B cell (primary cell): Measurements from ENCODE around the gene CHEK2. TPM values are rescaled to one million over a fixed set of nuclear protein-coding genes. Genes with fewer than 3 reads are reported as not detected.

Experiments
- ATAC-seq: fragments of 200-7000 bp; cut with Tn5 transposase; one replicate; pipeline ENCODE4 v1.10.0; 2021; ENCODE audit warnings: low read depth, mild to moderate bottlenecking, moderate number of reproducible peaks, moderate library complexity
- CTCF ChIA-PET: fragments of 350-600 bp; sonication (Branson Sonifier 250); formaldehyde crosslinking; loops from one replicate; lab custom pipeline; 2021; ENCODE audit warnings: antibody characterized with exemption, inconsistent platforms; lab: Charles Lee
- POLR2A ChIA-PET: fragments of 350-600 bp; sonication (Branson Sonifier 250); formaldehyde crosslinking; loops from one replicate; lab custom pipeline; 2021; ENCODE audit warnings: antibody characterized with exemption; lab: Charles Lee
- DNase-seq: peaks from one replicate; pipeline ENCODE4 v3.0.0; 2013
- H2AFZ ChIP-seq: 2 replicates; pipeline ENCODE4 v1.6.1; 2012; ENCODE audit warnings: mild to moderate bottlenecking, low read depth, low read length; ENCODE audit not compliant: insufficient read depth, poor library complexity, severe bottlenecking
- H3K27ac ChIP-seq, 2 donors: 1 replicate in 1 of 2; 2 replicates in 1 of 2; pipeline ENCODE4 v1.5.1; 2012 to 2013; ENCODE audit warnings: low read length in 2 of 2, mild to moderate bottlenecking in 2 of 2, moderate library complexity in 1 of 2
- H3K27me3 ChIP-seq, 4 experiments: fragments of 200-600 bp in 1 of 4; sonication (generic) in 1 of 4; replicated peaks in 1 of 4; 1 replicate in 2 of 4; 2 replicates in 2 of 4; pipeline versions ENCODE4 v1.6.1 to v1.7.0; 2013 to 2016; ENCODE audit warnings: low read length in 3 of 4, mild to moderate bottlenecking in 2 of 4, mixed read lengths in 1 of 4, moderate library complexity in 1 of 4; ENCODE audit not compliant: insufficient read depth in 4 of 4, control insufficient read depth in 3 of 4; ENCODE audit errors: control extremely low read depth in 1 of 4
- H3K36me3 ChIP-seq, 2 experiments: replicated peaks in 1 of 2; 1 replicate in 1 of 2; 2 replicates in 1 of 2; pipeline versions ENCODE4 v1.6.1 to v1.7.1; 2013; ENCODE audit warnings: low read length in 1 of 2; ENCODE audit not compliant: insufficient read depth in 2 of 2, control insufficient read depth in 1 of 2; ENCODE audit errors: control extremely low read depth in 1 of 2, extremely low read depth in 1 of 2
- H3K4me1 ChIP-seq, 2 donors: fragments of 200-600 bp in 1 of 2; sonication (generic) in 1 of 2; 1 replicate in 1 of 2; 2 replicates in 1 of 2; pipeline versions ENCODE4 v1.5.1 to v1.6.1; 2013 to 2017; ENCODE audit warnings: low read length in 2 of 2; ENCODE audit not compliant: control insufficient read depth in 2 of 2, insufficient read depth in 2 of 2
- H3K4me2 ChIP-seq: replicated peaks from 2 replicates; pipeline ENCODE3; 2012; ENCODE audit warnings: mild to moderate bottlenecking, low read depth, low read length; ENCODE audit not compliant: poor library complexity, severe bottlenecking
- H3K4me3 ChIP-seq, 5 experiments: fragments of 200-600 bp in 1 of 5; sonication (generic) in 1 of 5; 1 replicate in 3 of 5; 2 replicates in 2 of 5; pipeline versions ENCODE4 v1.5.1 to v1.7.0; 2011 to 2016; ENCODE audit warnings: low read length in 4 of 5, mild to moderate bottlenecking in 4 of 5, low read depth in 2 of 5, control low read depth in 1 of 5, moderate library complexity in 1 of 5; ENCODE audit not compliant: insufficient read depth in 1 of 5; ENCODE audit errors: control extremely low read depth in 1 of 5, extremely low read depth in 1 of 5
- H3K79me2 ChIP-seq: fragments of 200-600 bp; sonication (generic); one replicate; pipeline ENCODE4 v1.6.0; 2016; ENCODE audit warnings: low read length; ENCODE audit not compliant: control insufficient read depth, insufficient read depth
- H3K9ac ChIP-seq: fragments of 200-600 bp; sonication (generic); 2 replicates; pipeline ENCODE4 v1.6.1; 2017; ENCODE audit warnings: mild to moderate bottlenecking, low read length, moderate library complexity
- H3K9me3 ChIP-seq, 3 donors: one replicate each; pipeline versions ENCODE4 v1.6.1 to v1.7.1; 2013; ENCODE audit warnings: low read length in 2 of 3; ENCODE audit not compliant: control insufficient read depth in 2 of 3, insufficient read depth in 1 of 3; ENCODE audit errors: control extremely low read depth in 1 of 3
- H4K20me1 ChIP-seq: 2 replicates; pipeline ENCODE4 v1.6.0; 2012; ENCODE audit warnings: mild to moderate bottlenecking, low read length; ENCODE audit not compliant: insufficient read depth, control insufficient read depth, poor library complexity, severe bottlenecking
- H3K27ac Mint-ChIP-seq: one replicate; pipeline ENCODE4 v1.8.0; 2021; ENCODE audit warnings: mixed read lengths
- H3K27me3 Mint-ChIP-seq: one replicate; pipeline ENCODE4 v1.8.0; 2021; ENCODE audit warnings: mixed read lengths
- H3K4me1 Mint-ChIP-seq: one replicate; pipeline ENCODE4 v1.8.0; 2021; ENCODE audit warnings: mixed read lengths
- H3K4me3 Mint-ChIP-seq: one replicate; pipeline ENCODE4 v1.8.0; 2021; ENCODE audit warnings: mixed read lengths
- H3K9me3 Mint-ChIP-seq: one replicate; pipeline ENCODE4 v1.8.0; 2022; ENCODE audit warnings: mixed read lengths; ENCODE audit not compliant: insufficient read depth
- CTCF ChIP-seq: fragments of 200-600 bp; IDR thresholded peaks from one replicate; pipeline ENCODE4 v1.8.0; 2022; ENCODE audit warnings: antibody characterized with exemption, mild to moderate bottlenecking
- EZH2 ChIP-seq: IDR thresholded peaks from 2 replicates; pipeline ENCODE4 v1.6.1; 2012; ENCODE audit warnings: borderline replicate concordance, low read depth, mild to moderate bottlenecking, moderate library complexity, low read length; ENCODE audit not compliant: insufficient read depth, poor library complexity, severe bottlenecking
- WGBS: methylation state at CpG from one replicate; pipeline ENCODE4 v1.1.5; 2013; ENCODE audit warnings: missing lambda C conversion rate; ENCODE audit not compliant: insufficient coverage; 5-methylcytosine and 5-hydroxymethylcytosine counted together
- intact Hi-C: fragments of 100-400 bp; cut with micrococcal nuclease; formaldehyde crosslinking; loops from one replicate; pipeline ENCODE4 v1.10.0; 2022
- polyA plus RNA-seq: library from polyadenylated mRNA; depleted of rRNA; stranded (reverse); fragments of >200 nt; gene quantifications from 2 replicates; pipeline ENCODE4 v1.2.3, GENCODE V29; 2012
- total RNA-seq, 2 donors: library from RNA; stranded (reverse); fragments of 120-200 nt in 1 of 2; gene quantifications; 1 replicate in 1 of 2; 2 replicates in 1 of 2; pipeline versions ENCODE4 v1.2.3 to v1.2.4, GENCODE V29; 2013 to 2022

The CHEK2 gene
- total and polyA plus RNA-seq, 2 donors (not counting 1 experiment from before 2014, with no cell fraction given): 15.6 to 22.6 TPM

- no peak overlapping the region for H3K9ac ChIP-seq
- H3K27me3 ChIP-seq: no peaks in the 10 kb centered on the region
- no peak overlapping the region for H3K4me3 Mint-ChIP-seq
- no peaks in the 10 kb centered on the region for H3K9me3 Mint-ChIP-seq
- no peak overlapping the region for H3K27ac Mint-ChIP-seq
- WGBS: 100% methylated on average over 2 of the region's 3 CpGs
- DNase-seq (no peak), ATAC-seq (no peak)
- H3K79me2 ChIP-seq: no peaks in the 10 kb centered on the region
- no peak overlapping the region for H2AFZ ChIP-seq
- intact Hi-C loops: no loop called here
- H3K27ac ChIP-seq: no peak overlapping the region
- H3K36me3 ChIP-seq: peaks cover 4 to 15% of the 10 kb centered on the region in 2 experiments
- no peaks in the 10 kb centered on the region for H3K4me1 ChIP-seq
- TF ChIP-seq CTCF: no peak
- TF ChIP-seq EZH2: no peak
- no peak overlapping the region for H3K4me2 ChIP-seq
- H3K4me3 ChIP-seq: no peak overlapping the region
- CTCF ChIA-PET: no interaction called here
- H3K27me3 Mint-ChIP-seq: no peaks in the 10 kb centered on the region
- H3K4me1 Mint-ChIP-seq: no peaks in the 10 kb centered on the region
- no peaks in the 10 kb centered on the region for H4K20me1 ChIP-seq
- H3K9me3 ChIP-seq: no peaks in the 10 kb centered on the region
- POLR2A ChIA-PET: no interaction called here
Observed at GRCh38 chr22:28716686-28717085, 24.9 kb downstream of the CHEK2 start.

- H3K27ac ChIP-seq: no peak overlapping the region
- no peak overlapping the region for H3K4me2 ChIP-seq
- no peak overlapping the region for H2AFZ ChIP-seq
- ChIA-PET CTCF (no interaction called here), POLR2A (no interaction called here)
- no peaks in the 10 kb centered on the region for H3K4me1 ChIP-seq
- no peak overlapping the region for H3K4me3 Mint-ChIP-seq
- H3K36me3 ChIP-seq: peaks cover 5 to 15% of the 10 kb centered on the region in 2 experiments
- TF ChIP-seq EZH2: no peak
- TF ChIP-seq CTCF: no peak
- H4K20me1 ChIP-seq: no peaks in the 10 kb centered on the region
- no peaks in the 10 kb centered on the region for H3K4me1 Mint-ChIP-seq
- intact Hi-C loops: no loop called here
- H3K27me3 ChIP-seq: no peaks in the 10 kb centered on the region
- DNase-seq (no peak), ATAC-seq (no peak)
- H3K79me2 ChIP-seq: no peaks in the 10 kb centered on the region
- no peak overlapping the region for H3K27ac Mint-ChIP-seq
- H3K9me3 Mint-ChIP-seq: no peaks in the 10 kb centered on the region
- H3K4me3 ChIP-seq: no peak overlapping the region
- H3K27me3 Mint-ChIP-seq: no peaks in the 10 kb centered on the region
- no peak overlapping the region for H3K9ac ChIP-seq
- no peaks in the 10 kb centered on the region for H3K9me3 ChIP-seq
- WGBS: 96% methylated on average over 6 of the region's 7 CpGs
Observed at GRCh38 chr22:28715611-28716010, 26.0 kb downstream of the CHEK2 start.
